Hematopoietic multipotent progenitor cell treated with erythropoietin and hydrocortisone succinate and interleukin-3 and kit ligand, for 8 days (in vitro differentiated cells): Measurements from ENCODE around the gene TXNDC2.
"Not testable (repeated sequence)": the region's sequence is repeated elsewhere in the genome, so short reads cannot be mapped to it uniquely, and the experiment has no call there.

Experiments
- DNase-seq: peaks from one replicate; pipeline ENCODE4 v3.0.0-alpha.2; 2015

TXNDC2 gene

GRCh38 chr18:9885170-9886004 lies at the start of gene TXNDC2:
TXNDC2 (plus strand) TSS chr18:9885973; CDS start chr18:9886681, 708 bp downstream.
- peak; percentile 80 for DNase-seq

DNA sequence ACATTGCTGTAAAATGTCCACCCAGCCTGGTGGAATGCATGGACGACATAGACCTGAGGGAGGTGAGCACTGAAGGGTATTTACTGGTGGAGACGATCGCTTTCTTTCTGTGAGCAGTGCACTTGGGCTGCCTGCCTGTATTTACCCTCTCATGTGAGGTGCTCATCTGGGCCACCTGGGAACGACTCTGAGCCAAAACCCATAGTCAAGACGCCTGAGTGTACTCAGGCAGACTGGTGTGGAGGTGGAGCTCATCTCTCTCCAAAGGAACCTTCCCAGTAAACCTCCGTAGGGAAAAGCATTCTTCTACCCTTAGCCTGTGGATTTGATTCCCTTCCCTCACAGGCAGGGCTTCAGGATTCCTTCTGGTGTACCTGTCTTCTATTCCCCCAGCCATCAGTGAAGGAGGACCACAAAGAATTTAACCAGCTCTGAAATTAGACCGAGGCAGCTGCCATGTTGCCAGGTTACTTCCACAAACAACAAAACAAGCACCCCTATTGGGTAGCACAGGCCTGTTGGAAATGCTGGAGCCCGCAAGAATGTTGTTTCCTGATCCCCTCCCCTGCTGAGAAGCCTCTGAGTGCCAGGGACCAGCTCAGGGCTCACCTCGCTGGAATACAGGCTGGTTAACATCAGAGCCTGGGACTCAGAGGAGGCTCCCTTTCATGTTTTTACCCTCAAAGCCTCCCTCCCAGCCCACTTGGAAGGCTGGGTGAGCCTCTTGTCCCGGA lies 47.5 kb upstream of the TXNDC2 start:
- DNase-seq = no peak

DNA sequence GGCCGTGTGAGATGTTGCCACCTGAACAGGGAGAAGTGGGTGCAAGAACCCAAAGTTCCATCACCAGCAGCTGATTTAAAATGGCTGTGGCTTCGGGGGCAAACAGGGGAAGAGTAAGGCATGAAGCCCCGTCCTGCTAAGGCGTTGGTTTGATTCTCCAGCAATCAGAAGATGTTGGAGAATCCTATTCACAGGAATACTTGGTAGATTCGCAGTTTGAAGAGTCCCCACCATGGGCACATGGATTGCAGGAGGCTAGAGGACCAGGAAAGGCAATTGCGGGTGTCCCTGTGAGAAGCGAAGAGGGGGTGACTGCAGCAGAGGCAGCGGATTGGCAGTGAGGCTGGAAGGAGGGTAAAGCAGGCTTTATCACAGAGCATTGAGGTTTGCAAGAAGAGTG lies 46.6 kb upstream of the TXNDC2 start:
- DNase-seq = no peak

DNA sequence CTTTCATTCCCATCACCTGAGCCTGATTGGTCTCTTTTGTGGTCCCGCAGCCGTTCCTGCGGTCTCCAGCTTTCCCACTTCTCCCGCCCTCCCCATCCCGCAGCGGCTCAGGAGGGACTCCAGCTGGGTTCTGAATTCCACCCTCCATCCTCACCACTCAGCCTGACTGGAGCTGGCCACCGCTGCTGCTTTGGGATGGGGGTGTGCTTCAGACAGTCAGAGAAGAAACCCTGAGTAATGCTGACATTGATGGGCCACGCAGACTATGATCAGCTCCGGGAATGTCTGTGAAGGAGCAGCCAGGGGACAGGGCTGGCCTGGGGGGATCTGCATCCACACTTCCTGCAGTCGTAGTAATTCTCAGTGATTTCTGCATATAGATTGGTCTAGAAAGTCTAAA lies 45.9 kb upstream of the TXNDC2 start:
- no peak for DNase-seq

DNA sequence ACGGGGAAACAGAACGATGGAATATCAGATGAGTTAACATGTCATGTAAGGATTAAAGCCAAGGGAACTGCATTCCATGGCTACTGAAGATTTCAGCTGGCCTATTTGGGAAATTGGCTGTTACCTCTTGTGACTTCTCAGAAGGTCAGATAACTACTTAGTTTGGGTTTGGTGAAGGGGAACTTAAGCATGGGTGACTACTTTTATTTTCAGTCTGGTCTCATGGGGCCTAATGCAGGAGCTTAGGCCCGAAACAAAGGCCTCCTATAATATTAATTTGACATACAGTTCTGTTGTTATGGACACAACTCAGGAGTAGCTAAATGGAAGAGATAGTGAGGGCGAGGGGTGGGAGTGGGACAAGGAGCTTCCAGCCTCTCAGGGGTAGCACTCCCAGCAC lies 44.0 kb upstream of the TXNDC2 start:
- DNase-seq = no peak

DNA sequence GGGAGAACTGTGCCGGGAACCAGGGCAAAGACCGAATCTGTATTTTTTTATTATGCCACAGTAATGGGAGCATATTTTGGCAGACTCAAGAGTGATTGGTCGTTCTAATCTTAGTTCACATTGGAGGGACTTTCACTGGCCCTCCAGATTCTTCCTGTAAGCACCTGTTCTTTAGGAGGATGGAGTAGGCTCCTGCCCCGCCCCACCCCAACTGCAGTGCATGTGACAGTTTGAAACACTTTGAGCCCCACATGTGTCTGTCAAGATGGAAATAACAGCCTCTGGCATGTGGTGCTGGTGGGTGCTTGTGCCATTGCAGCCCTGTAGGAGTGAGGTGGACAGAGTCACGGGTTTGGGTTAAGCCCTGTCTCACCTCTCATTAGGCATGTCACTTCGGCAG lies 43.3 kb upstream of the TXNDC2 start:
- DNase-seq = no peak

DNA sequence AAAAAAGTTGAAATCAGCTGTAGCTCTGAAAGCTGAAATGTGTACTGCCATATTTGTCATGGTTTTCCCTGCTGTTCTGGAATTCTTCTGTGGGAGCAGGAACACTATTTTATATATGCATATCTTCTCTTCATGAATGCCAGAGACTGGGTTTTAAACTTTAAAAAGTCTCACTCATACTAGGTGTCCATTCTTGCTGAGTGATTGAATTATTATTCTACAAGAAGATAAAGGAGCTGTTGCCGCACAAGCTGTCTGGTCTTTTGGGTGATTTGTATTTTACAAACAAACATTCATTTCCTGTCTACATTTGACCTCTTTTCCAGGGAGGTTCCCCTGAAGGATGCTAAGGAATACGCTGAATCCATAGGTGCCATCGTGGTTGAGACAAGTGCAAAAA lies 40.5 kb upstream of the TXNDC2 start:
- no peak for DNase-seq

- DNase-seq = no peak
Observed at GRCh38 chr18:9846162-9846925, 39.4 kb upstream of the TXNDC2 start.

DNA sequence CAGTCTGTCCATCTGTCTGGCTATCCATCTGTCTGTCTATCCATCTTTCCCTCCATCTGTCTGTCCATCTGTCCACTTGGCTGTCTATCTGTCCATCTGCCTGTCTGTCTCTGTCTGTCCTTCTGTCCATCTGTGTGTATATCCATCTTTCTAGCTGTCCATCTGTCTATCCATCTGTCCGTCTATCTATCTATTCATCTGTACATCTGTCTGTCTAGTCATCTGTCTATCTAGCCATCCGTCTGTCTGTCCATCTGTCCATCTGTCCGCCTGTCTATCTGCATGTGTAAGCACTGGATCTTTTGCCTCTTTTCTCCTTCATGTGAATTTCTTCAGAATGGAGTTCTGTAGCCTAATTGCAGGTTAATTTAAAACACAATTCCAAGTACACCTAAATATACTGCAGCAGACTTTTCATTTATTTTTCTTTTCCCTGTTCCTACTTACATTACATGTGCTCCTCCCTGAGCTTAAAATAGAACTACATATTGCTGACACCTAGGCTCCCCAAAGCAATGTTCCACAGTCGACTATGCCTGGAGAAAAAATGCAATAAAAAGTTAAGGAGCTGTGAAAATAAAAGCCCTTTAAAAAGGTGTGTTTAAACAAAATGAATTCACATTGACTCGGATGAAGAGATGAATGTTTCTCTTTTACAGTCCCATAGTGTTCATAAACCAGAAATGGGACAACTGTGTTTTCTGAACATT lies 37.4 kb upstream of the TXNDC2 start:
- DNase-seq = no peak

GRCh38 chr18:9849407-9850283 lies 36.1 kb upstream of the TXNDC2 start:
- DNase-seq = peak; percentile 85

- no peak for DNase-seq
Observed at GRCh38 chr18:9850309-9850708, 35.5 kb upstream of the TXNDC2 start.

- DNase-seq = no peak
Observed at GRCh38 chr18:9851511-9851910, 34.3 kb upstream of the TXNDC2 start.

- no peak for DNase-seq
Observed at GRCh38 chr18:9852266-9853081, 33.3 kb upstream of the TXNDC2 start.

- DNase-seq = no peak
Observed at GRCh38 chr18:9854801-9855676, 30.7 kb upstream of the TXNDC2 start.

- no peak for DNase-seq
Observed at GRCh38 chr18:9855681-9856080, 30.1 kb upstream of the TXNDC2 start.

GRCh38 chr18:9856092-9856491 lies 29.7 kb upstream of the TXNDC2 start:
- DNase-seq = no peak

GRCh38 chr18:9857479-9857998 lies 28.2 kb upstream of the TXNDC2 start:
- DNase-seq = not testable (repeated sequence)

GRCh38 chr18:9858642-9859041 lies 27.1 kb upstream of the TXNDC2 start:
- no peak for DNase-seq

DNA sequence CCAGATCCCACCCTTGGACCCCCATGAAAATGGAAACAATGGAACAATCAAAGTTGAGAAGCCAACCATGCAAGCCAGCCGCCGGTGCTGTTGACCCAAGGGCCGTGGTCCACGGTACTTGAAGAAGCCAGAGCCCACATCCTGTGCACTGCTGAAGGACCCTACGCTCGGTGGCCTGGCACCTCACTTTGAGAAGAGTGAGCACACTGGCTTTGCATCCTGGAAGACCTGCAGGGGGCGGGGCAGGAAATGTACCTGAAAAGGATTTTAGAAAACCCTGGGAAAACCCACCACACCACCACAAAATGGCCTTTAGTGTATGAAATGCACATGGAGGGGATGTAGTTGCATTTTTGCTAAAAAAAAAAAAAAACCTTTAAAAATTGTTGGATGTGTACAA lies 26.5 kb upstream of the TXNDC2 start:
- DNase-seq = no peak

GRCh38 chr18:9860682-9861081 lies 25.1 kb upstream of the TXNDC2 start:
- DNase-seq = no peak
